Renal cortical epithelial cell (primary cell): Measurements from ENCODE around the gene AQP6. TPM values are rescaled to one million over a fixed set of nuclear protein-coding genes. Genes with fewer than 3 reads are reported as not detected.

Source experiments
- DNase-seq: peaks from one replicate; pipeline ENCODE4 v3.0.0-alpha.2; 2011; ENCODE audit warnings: low read depth
- total RNA-seq: library from RNA; depleted of rRNA; stranded (reverse); fragments of >200 nt; gene quantifications from 2 replicates; pipeline ENCODE4 v1.2.3, GENCODE V29; 2014

Gene AQP6
- total RNA-seq, 1 donor from 2014 or later = not detected

GRCh38 chr12:49942921-49943624, 29.7 kb upstream of the AQP6 start:
- no peak for DNase-seq

GRCh38 chr12:49943625-49943960, 29.2 kb upstream of the AQP6 start:
- DNase-seq = no peak

- no peak for DNase-seq
Measured at GRCh38 chr12:49944046-49944445, 28.7 kb upstream of the AQP6 start.

- no peak for DNase-seq
Measured at GRCh38 chr12:49944718-49945117, 28.0 kb upstream of the AQP6 start.

GRCh38 chr12:49945394-49946080, 27.2 kb upstream of the AQP6 start:
- DNase-seq = peak; percentile 67

GRCh38 chr12:49946086-49946485, 26.7 kb upstream of the AQP6 start:
- DNase-seq = no peak

GRCh38 chr12:49946497-49946896, 26.2 kb upstream of the AQP6 start:
- no peak for DNase-seq

- DNase-seq = no peak
Measured at GRCh38 chr12:49947593-49948226, 25.0 kb upstream of the AQP6 start.

GRCh38 chr12:49948866-49949845, 23.6 kb upstream of the AQP6 start:
- DNase-seq = no peak

GRCh38 chr12:49949866-49950265, 22.9 kb upstream of the AQP6 start:
- DNase-seq = no peak

- no peak for DNase-seq
Measured at GRCh38 chr12:49950273-49951251, 22.2 kb upstream of the AQP6 start, which contains the start of gene AQP2. Gene AQP2, plus strand, starts transcription at chr12:49950737. Its CDS starts 94 bp downstream, at chr12:49950831.

GRCh38 chr12:49951411-49952240, 21.1 kb upstream of the AQP6 start:
- DNase-seq = no peak

GRCh38 chr12:49952391-49953055, 20.2 kb upstream of the AQP6 start:
- DNase-seq = no peak

- DNase-seq = no peak
Measured at GRCh38 chr12:49953151-49953550, 19.6 kb upstream of the AQP6 start.

- no peak for DNase-seq
Measured at GRCh38 chr12:49953961-49954846, 18.5 kb upstream of the AQP6 start.

GRCh38 chr12:49954863-49955830, 17.6 kb upstream of the AQP6 start:
- DNase-seq = no peak
